Thymus (tissue), 11 donors: ENCODE results near the gene GPANK1. TPM values are rescaled to one million over a fixed set of nuclear protein-coding genes. Genes with fewer than 3 reads are reported as not detected.

Experiments
- DNase-seq, 9 donors: peaks; one replicate each; pipeline ENCODE4 v3.0.0-alpha.2; 2013; ENCODE audit warnings: low spot score in 9 of 9, low read depth in 6 of 9, missing footprints in 1 of 9
- H3K27ac ChIP-seq, 2 donors: one replicate each; pipeline ENCODE4 v1.5.1; 2013; ENCODE audit warnings: control low read depth in 1 of 2, low read depth in 1 of 2, low read length in 1 of 2, mild to moderate bottlenecking in 1 of 2, moderate library complexity in 1 of 2
- H3K27me3 ChIP-seq, 2 donors: one replicate each; pipeline ENCODE4 v1.5.1; 2013; ENCODE audit warnings: low read length in 1 of 2; ENCODE audit not compliant: control insufficient read depth in 2 of 2, insufficient read depth in 1 of 2
- H3K36me3 ChIP-seq, 2 donors: one replicate each; pipeline ENCODE4 v1.5.1; 2013; ENCODE audit warnings: low read length in 1 of 2, mild to moderate bottlenecking in 1 of 2, moderate library complexity in 1 of 2; ENCODE audit not compliant: control insufficient read depth in 2 of 2, insufficient read depth in 2 of 2
- H3K4me1 ChIP-seq, 2 donors: one replicate each; pipeline ENCODE4 v1.5.1; 2013; ENCODE audit warnings: low read length in 2 of 2; ENCODE audit not compliant: control insufficient read depth in 2 of 2, insufficient read depth in 2 of 2
- H3K4me3 ChIP-seq, 2 donors: one replicate each; pipeline ENCODE4 v1.5.1; 2013; ENCODE audit warnings: low read length in 2 of 2, control low read depth in 1 of 2, mild to moderate bottlenecking in 1 of 2
- H3K9me3 ChIP-seq, 2 donors: one replicate each; pipeline ENCODE4 v1.5.1; 2013; ENCODE audit warnings: low read length in 1 of 2, mild to moderate bottlenecking in 1 of 2; ENCODE audit not compliant: control insufficient read depth in 2 of 2, insufficient read depth in 1 of 2
- WGBS: extraction: QIAGEN DNeasy Blood & Tissue Kit; methylation state at CpG from one replicate; pipeline ENCODE4 v1.1.7; 2013; 5-methylcytosine and 5-hydroxymethylcytosine counted together
- polyA plus RNA-seq: library from polyadenylated mRNA; stranded (reverse); fragments of 200-250 nt; gene quantifications from one replicate; pipeline ENCODE4 v1.2.3, GENCODE V29; 2013
- total RNA-seq: library from RNA; stranded (reverse); fragments of 120-200 nt; gene quantifications from one replicate; pipeline ENCODE4 v1.2.4, GENCODE V29; 2013
- donor health status: healthy.

The GPANK1 gene
- total and polyA plus RNA-seq, 2 donors = 13.8 to 25.2 TPM

DNA sequence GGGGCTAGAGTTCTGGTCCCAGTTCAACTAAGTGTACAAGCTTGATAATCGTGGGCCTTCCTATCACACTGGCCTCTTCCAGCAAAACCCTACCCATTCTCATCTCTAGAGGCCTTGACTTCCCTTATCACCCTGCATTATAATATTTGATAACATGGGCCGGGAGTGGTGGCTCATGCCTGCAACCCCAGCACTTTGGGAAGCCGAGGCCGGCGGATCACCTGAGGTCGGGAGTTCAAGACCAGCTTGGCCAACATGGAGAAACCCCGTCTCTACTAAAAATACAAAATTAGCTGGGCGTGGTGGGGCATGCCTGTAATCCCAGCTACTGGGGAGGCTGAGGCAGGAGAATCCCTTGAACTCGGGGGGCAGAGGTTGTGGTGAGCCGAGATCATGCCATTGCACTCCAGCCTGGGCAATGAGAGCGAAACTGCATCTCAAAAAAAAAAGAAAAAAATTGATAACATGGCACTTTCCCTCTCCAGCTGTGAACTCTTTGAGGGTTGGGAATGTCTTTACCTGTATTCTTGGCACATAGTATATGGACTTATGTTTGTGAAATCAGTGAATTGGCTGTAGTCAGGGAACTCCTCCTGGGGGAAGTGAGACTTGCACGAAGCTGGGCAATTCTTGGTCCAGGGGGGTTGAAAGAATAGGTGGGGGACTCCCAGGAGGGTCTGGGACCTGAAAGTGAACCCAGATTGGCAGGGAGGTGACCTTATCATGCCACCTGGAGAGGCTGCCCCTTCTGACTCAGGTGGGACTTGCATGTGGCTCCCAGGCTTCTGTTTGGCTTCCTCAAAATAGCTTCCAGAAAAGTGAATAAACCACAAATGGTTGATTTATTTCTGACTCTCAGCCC, 3.3 kb downstream of the GPANK1 start:
- Histone ChIP-seq H3K36me3 (peaks cover 18 to 44% of the 10 kb centered on the region in 2 donors), H3K4me3 (peak overlapping the region; percentile 84 to 90), H3K27ac (peak overlapping the region in 1 of 2 donors; percentile 73), H3K9me3 (no peaks in the 10 kb centered on the region), H3K27me3 (no peaks in the 10 kb centered on the region), H3K4me1 (peaks cover 41 to 68% of the 10 kb centered on the region in 2 donors)
- WGBS = 95% methylated on average over 12 of the region's 12 CpGs
- no peak for DNase-seq

- peak within 1 kb of the TSS; percentile 84 to 90 for H3K4me3 ChIP-seq
- peaks cover 41 to 65% of the 10 kb centered on the region in 2 donors for H3K4me1 ChIP-seq
- WGBS = 1% methylated on average over 52 of the region's 52 CpGs
- H3K27me3 ChIP-seq = no peaks in the 10 kb centered on the region
- DNase-seq = peak in 6 of 9 donors; percentile 58 to 88 (median 74)
- H3K9me3 ChIP-seq = no peaks in the 10 kb centered on the region
- H3K27ac ChIP-seq = peak within 1 kb of the TSS; percentile 79 to 88
- H3K36me3 ChIP-seq = peaks cover 18 to 48% of the 10 kb centered on the region in 2 donors
Measured at GRCh38 chr6:31660381-31661261, 4.2 kb downstream of the GPANK1 start, which contains the start of gene C6orf47. TSS of gene C6orf47 (minus strand) at chr6:31660778. CDS start at chr6:31659947, 831 bp downstream.

GRCh38 chr6:31659649-31660380, 5.0 kb downstream of the GPANK1 start:
- WGBS = 50% methylated on average over 13 of the region's 13 CpGs
- peaks cover 18 to 54% of the 10 kb centered on the region in 2 donors for H3K36me3 ChIP-seq
- H3K4me1 ChIP-seq = peaks cover 41 to 65% of the 10 kb centered on the region in 2 donors
- H3K9me3 ChIP-seq = no peaks in the 10 kb centered on the region
- peak overlapping the region; percentile 79 to 88 for H3K27ac ChIP-seq
- H3K27me3 ChIP-seq = no peaks in the 10 kb centered on the region
- H3K4me3 ChIP-seq = peak overlapping the region; percentile 84 to 90
- DNase-seq = peak in 1 of 9 donors; percentile 60

DNA sequence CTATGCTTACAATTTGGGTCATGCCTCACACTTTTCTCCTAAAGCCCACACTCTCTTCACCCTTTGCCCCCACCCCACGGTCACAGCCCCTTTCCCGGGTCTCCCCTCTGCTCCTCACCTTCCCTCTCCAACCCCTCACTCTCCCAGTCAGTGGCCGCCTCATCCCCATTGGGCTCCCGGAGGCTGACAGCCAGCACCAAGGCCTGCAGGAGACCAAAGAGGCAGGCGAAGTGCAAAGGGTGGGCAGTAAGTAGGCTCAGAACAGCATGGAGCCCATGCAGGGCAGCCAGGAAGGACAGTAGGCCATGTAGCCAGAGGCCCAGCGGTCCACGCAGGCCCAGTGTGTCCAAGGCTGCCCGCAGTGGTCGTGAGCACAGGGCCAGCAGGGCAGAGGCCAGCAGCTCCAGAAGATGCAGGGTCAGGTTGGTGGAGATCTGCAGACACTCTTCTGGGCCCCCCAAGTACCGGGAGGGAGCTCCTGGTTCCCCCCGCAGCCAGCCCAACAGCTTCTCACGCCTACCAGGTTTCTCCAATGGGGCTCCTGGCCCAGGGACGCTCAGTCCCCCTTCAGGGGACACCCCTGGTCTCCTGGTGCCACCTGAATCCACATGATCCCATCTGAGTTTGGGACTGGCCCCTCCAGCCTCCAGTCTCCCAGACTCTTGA, 5.7 kb downstream of the GPANK1 start:
- peaks cover 38 to 62% of the 10 kb centered on the region in 2 donors for H3K4me1 ChIP-seq
- DNase-seq = no peak
- no peaks in the 10 kb centered on the region for H3K27me3 ChIP-seq
- no peaks in the 10 kb centered on the region for H3K9me3 ChIP-seq
- H3K36me3 ChIP-seq = peaks cover 18 to 54% of the 10 kb centered on the region in 2 donors
- peak overlapping the region; percentile 84 to 90 for H3K4me3 ChIP-seq
- WGBS = 97% methylated on average over 13 of the region's 13 CpGs
- H3K27ac ChIP-seq = no peak overlapping the region

- WGBS = 97% methylated on average over 4 of the region's 4 CpGs
- H3K4me1 ChIP-seq = peaks cover 35 to 59% of the 10 kb centered on the region in 2 donors
- H3K4me3 ChIP-seq = no peak overlapping the region
- no peak for DNase-seq
- H3K27me3 ChIP-seq = no peaks in the 10 kb centered on the region
- H3K9me3 ChIP-seq = no peaks in the 10 kb centered on the region
- no peak overlapping the region for H3K27ac ChIP-seq
- peaks cover 18 to 46% of the 10 kb centered on the region in 2 donors for H3K36me3 ChIP-seq
Measured at GRCh38 chr6:31658158-31658688, 6.6 kb downstream of the GPANK1 start.

- Histone ChIP-seq H3K4me1 (peaks cover 29 to 54% of the 10 kb centered on the region in 2 donors), H3K4me3 (no peak overlapping the region), H3K9me3 (no peaks in the 10 kb centered on the region), H3K27me3 (no peaks in the 10 kb centered on the region), H3K36me3 (peaks cover 18 to 42% of the 10 kb centered on the region in 2 donors), H3K27ac (no peak overlapping the region)
- 96% methylated on average over 6 of the region's 6 CpGs for WGBS
- no peak for DNase-seq
Measured at GRCh38 chr6:31657406-31658157, 7.2 kb downstream of the GPANK1 start.

DNA sequence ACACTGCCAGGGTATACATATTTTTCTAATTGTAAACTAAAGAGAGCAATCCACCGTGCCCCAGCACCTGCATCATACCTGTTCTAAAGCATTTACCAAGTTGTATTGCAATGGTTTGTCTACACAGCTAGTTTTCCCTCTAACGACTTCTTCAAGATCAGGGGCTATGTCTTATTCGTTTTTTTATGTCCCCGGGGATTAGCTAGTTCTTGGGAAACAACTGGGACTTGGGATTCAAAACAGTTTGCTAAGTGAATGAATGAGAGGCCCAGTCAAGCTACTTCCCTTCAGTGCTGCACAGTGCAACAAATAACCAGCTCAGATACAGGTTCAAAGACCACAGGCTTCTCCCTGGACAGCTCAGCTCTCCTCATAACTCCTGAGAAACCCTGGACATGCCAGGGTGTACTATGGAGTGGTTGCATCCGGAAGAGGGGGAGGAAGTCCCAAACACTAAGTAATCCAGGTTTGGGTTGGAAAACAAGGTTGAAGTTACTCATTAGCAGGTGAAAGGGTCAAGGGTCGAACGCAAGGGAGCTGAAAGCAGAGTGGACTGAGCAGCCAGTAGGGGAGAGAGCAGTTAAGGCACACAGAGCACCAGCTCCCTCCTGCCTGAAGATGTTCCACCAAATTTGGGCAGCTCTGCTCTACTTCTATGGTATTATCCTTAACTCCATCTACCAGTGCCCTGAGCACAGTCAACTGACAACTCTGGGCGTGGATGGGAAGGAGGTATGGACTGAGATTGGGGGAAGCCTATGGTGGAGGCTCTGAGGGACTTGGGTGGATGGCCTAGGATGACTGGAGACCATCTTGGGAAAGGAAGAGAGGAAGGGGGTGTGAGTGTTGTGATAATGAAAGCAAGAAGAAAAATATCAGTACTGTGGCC, 9.2 kb downstream of the GPANK1 start, which contains the start of gene APOM:
Gene APOM (plus strand): TSS at position 546 of the 889 bp plus-strand sequence. CDS start 73 bp downstream, at position 619.
- Histone ChIP-seq H3K9me3 (no peaks in the 10 kb centered on the region), H3K4me3 (no peak within 1 kb of the TSS), H3K4me1 (peaks cover 22 to 46% of the 10 kb centered on the region in 2 donors), H3K27ac (no peak within 1 kb of the TSS), H3K36me3 (peaks cover 14 to 34% of the 10 kb centered on the region in 2 donors), H3K27me3 (no peaks in the 10 kb centered on the region)
- WGBS = 97% methylated on average over 8 of the region's 8 CpGs
- no peak for DNase-seq
